Amniotic epithelial cell (primary cell): Measurements from ENCODE around the gene HIPK2.

Source experiments
- DNase-seq: peaks from one replicate; pipeline ENCODE4 v3.0.0-alpha.2; 2010; ENCODE audit warnings: low read depth

The HIPK2 gene

DNA sequence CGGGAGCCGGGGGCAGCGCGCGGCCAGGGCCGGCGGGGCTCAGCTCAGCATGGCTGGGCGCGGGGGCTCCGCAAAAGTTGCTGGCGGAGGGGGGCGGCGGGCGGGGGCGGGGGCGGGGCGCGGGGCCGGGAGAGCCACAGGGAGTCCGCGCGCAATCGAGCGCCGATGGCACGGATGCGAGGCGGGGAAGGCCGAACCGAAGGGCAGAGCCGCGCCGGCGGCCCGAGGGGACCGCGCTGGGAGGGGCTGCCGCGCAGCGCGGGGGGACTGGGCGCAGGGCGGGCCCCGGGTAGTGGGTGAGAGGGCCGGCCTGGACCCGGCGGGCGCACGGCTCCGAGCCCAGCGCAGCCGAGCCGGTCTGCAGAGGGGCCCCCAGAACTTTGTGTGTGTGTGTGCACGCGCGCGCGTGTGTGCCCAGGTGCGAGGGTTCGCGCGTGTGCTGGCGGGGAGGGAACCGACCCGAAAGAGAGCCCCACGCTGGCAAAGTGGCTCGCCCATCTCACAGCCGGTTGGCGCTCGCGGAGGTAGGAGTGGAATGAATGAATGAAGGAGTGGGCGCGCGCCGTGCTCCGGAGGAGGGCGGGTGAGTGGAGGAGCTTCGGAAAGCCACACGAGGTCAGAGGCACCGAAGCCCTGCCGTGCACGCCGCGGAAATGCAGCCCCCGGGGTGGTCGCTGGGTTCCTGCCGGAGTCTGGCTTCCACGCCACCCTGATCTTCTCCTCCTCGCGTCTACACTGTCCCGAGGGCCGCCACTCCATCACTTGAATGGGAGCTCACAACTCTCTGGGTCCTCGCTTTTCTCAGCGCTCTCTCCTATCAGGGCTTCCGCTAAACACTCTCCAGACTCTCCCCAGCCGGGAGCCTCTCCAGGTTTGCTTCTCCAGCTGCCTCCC lies at the start of gene HIPK2:
Gene HIPK2 (minus strand): TSS at position 51 of the 894 bp plus-strand sequence. CDS start 375 bp downstream, outside the sequence.
- peak; percentile 68 for DNase-seq

DNA sequence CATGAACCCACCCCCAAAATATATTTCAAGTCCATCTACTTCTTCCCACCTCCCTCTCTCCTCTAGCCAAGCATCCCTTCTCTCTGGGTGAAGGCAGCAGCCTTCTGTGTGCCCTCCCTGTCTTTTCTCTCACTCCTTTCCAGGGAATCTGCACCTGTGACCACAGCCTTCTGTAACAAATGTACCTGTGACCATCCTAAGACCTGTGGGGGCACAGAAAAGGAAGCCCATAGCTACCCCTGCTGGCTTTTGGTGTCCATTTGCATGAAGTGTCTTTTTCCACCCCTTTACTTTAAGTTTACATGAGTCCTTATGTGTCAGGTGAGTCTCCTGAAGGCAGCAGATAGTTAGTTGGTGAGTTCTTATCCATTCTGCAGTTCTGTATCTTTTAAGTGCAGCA lies 49.2 kb upstream of the HIPK2 start:
- no peak for DNase-seq

DNA sequence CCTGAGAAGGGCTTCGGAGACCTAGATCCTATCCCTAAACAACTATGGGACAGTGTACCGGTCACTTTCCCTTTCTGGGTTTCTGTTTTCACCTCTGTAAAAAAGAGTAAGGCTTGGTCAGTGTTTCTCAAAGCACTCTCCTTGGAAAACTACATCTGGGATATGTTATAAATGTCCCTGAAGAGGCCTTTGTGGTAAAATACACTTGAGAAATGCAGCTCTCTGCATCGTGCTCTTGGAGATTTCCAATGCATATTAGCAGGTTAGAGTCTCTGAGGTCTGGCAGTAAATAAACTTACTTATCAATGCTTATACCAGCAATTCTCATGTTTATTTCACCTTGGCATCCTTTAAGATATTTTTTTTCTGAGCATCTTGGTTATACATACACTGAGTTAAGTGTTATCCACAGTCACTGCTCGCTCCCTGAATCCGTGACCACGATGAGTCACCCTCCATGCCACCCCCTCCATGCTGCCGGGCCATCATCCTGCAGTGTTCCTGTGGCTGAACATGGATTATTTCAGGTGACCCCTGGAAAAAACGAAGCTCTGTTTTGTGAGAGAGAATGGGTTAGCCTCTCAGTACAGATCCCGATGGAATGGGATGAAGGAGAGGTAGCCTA lies 48.0 kb upstream of the HIPK2 start:
- peak; percentile 38 for DNase-seq

DNA sequence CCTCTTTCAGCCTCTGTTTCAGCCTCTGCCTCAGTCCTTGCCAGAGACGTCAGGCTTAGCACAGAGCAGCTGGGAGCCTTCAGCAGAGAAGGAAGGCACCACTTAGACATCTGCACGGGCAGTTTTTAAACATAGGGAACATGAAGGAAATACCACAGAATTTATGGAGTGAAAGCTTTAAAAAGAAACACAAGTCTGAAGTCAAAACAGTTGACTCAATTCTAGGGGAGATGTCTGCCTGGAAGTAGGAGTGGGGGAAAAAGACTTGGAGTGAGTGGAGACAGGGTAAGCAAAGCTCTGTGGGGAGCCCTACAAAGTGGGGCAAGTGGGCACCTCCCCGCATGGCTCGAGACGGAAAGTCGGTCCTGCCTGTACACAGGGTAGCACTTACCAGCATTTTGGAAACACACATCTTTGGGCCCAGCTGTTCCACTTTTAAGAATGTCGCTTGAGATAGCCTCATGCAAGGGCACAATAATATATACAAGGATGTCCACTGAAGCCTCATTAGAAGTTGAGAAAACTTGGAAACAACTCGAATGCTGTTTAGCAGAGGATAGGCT lies 46.2 kb upstream of the HIPK2 start:
- DNase-seq: peak; percentile 4

DNA sequence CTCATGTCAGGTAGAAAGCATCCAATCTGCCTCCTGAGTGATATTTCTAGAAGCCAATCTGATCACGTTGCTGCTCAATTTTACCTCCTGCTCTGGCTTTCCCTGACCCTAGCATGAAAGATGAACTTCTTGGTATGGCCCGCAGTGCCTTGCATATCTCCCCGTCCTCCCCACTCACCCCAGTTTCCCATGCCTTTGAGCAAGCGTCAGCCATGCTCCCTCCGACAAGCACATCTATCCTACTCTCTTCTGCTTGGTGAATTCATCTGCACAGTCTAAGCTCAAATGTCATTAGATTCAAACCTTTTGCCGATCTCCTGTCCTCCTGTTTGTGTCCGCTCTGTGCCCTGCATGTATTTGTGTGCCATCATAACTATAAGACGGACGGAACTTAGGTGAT lies 45.1 kb upstream of the HIPK2 start:
- no peak for DNase-seq

DNA sequence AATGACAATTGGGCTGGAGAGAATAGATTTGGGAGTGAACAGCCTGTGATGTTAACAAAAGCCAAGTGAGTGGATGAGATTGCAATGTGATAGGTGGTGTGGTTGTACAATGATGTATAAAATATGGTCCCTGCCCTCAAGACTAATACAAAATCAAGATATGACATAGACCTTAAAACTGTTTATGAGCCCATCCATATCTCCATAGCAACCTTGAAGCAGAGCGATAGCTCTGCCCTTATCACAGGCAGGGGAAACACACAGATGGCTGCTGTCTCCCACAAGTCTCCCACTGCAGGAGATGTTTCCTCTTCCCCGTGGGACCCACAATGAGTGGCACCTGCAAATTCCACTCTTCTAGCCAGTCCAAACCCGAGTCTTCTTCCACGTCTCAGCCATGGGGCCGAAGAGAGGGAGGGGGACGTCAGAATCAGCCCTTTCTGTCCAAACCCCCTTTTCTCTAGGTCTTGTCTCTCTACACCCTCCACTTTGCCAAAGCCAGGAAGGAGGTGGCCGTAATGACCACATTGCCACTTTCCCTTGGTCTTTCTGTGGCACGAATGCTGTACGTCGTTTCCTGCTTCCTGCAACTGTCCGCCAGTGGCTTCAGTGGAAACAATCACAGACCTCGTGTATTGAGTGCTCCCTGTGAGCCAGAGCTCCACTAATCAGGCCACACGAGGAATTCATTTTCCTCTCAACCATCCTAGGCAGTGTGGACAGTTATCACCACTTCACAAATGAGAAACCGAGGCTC lies 43.7 kb upstream of the HIPK2 start:
- DNase-seq: no peak

DNA sequence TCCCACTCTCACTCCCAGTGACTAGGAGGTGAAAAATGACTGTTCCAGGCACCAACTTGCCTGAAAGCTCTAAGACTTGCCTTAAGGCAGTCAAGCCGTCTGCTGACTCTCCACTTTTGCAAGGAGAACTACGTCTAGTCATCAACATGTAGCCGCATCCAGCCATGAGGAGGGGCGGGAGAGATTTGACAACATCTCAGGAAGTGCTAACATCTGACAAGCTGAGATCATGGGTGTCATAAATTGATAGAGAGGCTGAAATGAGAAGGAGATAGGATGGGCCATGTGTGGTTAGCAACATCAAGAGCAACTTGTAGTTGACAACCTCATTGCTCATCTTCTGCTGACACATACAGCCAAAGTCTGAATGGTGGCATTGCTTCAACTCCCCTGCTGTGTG lies 42.3 kb upstream of the HIPK2 start:
- DNase-seq: no peak

DNA sequence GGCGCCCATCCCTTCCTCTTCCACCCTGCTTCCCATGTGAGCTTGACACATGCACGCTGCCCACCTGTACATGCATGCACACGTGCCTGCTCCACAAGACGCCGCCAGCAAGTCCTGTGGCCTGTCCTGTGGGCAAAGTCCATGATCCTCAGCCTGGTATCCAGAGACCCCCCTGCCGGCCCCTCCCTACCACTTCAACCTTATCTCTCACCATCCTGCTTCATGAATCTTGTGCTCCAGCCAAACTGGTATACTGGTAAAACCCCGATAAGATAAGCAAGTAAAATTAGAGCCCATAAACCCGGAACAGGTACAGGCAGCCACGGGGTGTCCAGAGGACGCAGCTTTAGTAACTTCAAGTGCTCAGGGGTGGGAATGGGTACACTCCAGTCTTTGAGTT lies 39.5 kb upstream of the HIPK2 start:
- no peak for DNase-seq

DNA sequence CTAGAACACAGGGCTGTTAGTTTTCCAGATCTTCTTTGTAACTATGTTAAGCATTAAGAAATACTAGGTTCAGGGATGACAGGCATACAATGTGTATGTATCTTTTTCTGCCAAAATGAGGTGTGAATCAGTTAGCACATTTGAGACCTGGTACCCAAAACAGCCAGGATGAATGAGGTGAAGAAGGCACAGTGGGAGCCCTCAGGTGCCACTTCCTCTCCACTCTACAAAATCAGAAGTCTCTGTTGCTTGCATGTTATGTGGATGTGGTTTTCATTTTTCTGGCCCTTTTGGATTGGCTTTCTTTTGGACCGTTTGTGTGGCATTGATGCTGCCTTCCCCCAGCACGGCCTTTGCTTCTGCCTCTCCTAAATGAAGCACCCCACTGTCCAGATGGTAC lies 35.9 kb upstream of the HIPK2 start:
- no peak for DNase-seq

DNA sequence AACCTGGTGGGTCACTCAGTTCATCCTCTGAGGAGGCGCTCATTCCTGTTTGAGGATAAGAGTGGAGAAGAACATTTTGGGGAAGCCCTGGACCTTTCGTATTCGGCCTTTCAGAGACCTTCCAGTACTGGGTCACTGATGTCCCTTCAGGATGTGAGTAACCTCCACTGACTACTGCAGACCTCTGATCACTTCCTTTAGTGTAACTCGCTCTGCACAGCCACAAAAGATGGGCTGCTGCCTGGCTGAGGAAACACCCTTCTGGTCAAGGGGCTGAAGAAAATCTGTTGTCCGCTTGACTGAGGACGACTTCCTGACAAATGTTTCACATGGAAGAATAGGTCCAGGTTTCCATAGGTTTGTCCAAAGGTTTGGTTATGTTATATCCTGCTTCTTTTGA lies 35.4 kb upstream of the HIPK2 start:
- no peak for DNase-seq

DNA sequence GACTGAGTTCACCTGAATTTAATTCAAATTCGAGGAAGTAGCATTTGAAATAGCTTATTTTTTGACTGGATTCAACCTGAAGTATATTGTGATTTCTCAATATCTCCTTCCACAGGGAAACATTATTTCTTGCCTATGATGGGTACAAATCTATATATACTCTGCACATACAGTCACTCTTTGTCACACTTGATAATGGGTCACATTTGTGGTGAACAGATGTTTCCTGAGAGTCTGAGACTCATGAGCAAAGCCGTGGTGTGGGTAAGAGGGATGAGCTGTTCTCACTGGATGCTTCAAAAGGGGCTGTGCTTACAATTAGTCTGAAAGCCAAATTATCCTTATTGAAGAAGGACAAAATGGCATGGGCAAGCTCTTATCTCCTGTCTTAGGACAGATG lies 33.3 kb upstream of the HIPK2 start:
- no peak for DNase-seq

DNA sequence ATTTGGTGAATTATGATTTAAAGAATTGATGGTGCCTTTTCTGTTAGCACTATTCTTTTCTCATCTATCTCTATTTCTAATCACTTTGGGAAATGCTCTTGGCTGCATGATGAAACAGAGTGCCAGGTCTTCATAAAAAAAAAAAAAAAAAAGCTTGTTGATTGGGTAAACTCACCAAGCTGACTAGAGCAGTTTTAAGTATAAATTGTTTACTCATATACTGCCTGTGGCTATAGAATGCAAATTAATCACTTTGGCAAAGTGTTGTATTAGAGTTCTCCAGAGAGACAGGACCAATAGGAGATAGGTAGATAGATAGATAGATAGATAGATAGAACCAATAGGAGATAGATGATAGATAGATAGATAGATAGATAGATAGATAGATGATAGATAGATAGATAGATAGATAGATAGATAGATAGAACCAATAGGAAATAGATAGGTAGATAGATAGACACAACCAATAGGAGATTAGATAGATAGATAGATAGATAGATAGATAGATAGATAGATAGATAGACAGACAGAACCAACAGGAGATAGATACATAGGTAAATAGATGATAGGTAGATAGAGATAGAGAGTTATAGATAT lies 31.1 kb upstream of the HIPK2 start:
- no peak for DNase-seq

DNA sequence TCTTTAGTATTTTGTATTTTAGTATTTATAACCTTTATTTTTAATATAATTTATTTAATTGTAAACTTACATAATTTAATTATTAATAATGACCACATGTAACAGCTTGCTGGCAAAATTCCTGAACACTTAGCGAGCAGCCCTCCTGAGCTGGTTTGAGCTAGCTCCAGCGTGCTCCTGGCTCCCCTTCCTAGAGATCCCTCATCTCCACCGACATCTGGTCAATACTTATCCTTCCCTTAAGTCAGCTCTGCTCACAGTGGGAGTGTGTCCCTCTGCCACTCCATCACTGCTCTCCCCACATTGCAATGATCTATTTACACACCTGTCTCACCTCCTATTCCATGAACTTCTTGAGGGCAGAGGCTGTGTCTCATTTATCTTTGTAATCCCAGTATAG lies 30.6 kb upstream of the HIPK2 start:
- DNase-seq: no peak

DNA sequence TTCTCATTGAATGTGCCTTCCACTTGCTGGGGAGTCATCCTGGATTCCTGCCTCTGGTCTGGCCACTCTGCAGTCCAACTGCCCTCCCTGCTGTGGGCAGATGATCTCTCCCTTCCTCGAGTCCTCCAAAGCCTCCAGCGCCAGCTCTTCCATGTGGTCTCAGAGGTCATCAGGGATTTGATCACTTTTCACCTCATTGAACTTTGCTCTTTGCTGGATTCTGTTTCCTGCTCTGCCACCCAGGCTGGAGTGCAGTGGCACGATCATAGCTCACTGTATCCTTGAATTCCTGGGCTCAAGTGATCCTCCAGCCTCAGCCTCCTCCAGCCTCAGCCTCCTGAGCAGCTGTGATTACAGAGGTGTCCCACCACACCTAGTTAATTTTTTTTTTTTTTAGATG lies 29.2 kb upstream of the HIPK2 start:
- DNase-seq: no peak

DNA sequence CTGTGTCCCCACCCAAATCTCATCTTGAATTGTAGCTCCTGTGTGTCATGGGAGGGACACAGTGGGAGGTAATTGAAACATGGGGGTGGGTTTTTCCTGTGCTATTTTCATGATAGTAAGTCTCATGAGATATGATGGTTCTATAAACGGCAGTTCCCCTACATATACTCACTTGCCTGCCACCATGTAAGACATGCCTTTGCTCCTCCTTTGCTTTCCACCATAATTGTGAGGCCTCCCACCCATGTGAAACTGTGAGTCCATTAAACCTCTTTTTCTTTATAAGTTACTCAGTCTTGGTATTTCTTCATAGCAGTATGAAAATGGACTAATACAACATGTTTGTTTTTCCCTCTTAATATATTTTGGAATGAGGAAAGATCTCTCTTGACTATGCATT lies 26.8 kb upstream of the HIPK2 start:
- no peak for DNase-seq

DNA sequence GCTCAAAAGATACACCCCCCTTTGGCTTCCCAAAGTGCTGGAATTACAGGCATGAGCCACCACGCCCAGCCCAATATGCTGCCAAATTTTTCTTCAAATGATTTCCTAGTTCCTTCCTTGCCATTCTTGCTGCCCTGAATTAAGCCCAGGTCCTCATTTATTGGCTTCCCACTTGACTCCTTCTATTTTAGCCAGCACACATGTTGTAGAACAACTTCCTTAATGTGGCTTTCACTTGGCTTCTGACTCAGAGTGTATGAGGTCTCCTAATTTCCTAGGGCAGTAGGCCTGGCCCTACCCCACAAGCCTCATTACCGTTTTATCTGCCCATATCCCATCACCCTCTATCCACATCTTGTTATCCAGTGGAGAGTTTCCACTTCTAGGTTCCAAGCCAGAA lies 21.8 kb upstream of the HIPK2 start:
- no peak for DNase-seq

DNA sequence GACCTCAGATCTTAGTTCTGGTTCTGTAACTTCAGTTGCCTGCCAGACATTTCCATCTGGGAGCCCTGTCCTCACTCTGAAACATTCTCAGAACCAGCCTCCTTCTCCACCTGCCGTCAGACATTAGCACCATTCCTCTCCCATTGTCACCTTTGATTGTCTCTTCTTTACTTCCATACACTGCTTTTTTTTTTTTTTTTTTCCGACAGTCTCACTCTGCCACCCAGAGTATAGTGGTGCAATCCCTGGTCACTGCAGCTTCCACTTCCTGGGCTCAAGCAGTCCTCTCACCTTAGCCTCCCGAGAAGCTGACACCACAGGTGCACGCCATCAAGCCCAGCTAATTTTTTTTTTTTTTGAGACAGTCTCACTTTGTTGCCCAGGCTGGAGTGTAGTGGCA lies 21.1 kb upstream of the HIPK2 start:
- DNase-seq: no peak

DNA sequence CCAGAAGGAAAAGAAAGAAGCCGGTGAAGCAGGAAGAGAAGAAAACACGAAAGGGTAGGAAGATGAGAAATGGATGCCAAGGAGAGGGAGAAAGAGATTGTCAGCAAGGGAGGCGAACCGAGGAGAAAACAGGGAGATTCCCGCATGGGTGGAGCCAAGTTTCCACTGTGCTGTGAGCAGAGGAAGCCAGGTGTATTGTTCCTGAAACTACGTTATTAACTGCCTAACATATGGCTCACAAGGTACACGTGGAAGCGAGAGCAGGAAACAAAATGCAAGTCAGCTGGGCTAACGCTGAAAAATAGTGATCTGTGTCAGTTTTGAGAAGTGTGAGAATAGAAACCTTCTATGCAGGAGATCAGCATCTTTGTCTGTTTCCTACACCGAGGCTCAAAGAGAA lies 20.4 kb upstream of the HIPK2 start:
- DNase-seq: no peak

DNA sequence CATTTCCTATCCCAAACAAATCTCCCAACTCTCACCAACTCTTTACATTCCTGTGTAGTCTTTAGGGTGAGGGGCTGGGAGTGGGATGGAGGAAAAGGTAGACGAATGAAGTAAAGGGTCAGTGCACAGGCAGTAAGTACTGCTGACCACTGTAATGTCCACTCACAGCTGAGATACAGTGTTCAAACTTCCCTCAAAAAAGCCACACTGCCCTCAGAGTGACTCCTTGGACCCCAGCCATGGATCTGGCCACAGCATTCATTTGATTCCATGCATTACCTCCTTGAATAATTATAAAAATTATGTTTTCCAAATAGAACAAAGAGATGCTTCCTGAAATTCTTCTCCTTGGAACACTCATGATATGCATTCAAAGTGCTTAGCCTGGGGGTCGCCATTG lies 19.8 kb upstream of the HIPK2 start:
- no peak for DNase-seq

DNA sequence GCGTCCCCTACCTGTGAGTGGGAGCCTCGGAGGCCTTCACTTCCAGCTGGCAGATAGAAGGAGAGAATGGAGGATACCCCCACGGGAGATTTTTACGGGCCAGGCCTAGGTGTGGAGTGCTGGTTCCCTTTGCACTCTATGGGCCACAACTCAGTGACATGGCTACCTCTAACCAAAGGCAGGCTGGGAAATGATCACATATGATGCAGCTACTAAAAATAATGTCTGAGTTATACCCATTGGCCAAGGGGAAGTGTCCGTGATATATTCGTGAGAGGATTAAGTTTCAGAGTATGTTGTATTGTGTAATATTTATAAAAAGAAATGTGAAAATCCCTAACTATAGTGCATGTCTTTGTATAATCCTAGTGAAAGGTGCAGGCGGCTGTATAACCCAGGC lies 13.5 kb upstream of the HIPK2 start:
- no peak for DNase-seq

DNA sequence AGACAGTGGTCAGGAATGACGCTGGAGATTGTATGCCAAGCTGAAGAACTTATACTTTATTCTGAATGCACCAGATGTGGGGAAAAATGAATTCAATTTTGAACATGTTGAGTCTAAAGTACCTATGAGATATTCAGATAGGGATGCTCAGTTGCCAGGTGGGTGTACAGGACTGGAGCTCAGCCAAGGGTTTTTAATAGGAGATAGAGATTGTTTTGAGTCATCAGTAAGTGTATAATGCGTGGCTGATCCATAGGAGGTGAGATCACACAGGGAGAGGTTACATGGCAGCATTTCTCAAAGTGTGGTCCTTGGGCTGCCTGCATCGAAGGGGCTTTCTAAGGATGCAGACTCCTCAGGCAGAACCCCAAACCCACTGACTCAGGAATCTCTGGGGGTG lies 6.8 kb upstream of the HIPK2 start:
- no peak for DNase-seq

DNA sequence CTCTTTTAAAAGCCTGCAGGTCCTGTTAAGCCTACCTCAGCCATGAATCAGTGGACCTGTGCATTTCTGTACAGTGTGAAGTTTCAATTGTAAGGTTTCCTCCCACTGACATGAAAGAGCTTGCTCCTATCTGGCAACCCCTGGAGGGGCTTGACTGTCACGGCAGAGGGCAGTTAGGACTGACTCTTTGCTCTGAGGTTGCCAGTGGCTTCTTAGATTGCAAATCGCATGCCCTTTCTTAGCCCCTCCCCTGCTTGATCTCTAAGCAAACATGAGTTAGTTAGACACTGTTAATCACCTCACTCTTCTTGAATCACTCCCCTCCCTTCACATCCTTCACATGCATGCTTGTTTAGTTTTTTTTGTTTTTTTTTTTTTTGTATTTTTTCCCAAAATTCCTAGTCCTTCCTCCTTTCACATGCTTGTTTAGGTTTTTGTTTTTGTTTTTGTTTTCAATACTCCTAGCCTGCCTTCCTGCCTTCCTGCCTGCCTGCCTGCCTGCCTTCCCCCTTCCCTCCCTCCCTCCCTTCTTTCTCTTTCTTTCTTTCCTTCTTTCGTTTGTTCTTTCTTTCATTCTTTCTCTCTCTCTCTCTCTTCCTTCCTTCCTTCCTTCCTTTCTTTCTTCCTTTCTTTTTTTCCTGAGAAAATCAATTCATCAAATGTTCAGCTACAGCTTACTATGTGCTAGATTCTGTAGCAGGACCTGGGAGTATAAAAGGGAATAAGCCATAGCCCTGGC lies 6.0 kb upstream of the HIPK2 start:
- no peak for DNase-seq
